Measurements from ENCODE around the gene RAD54L2.
A peak's percentile ranks its signal among the peaks of the same experiment; 100 is the strongest.

Gene RAD54L2, protein sequence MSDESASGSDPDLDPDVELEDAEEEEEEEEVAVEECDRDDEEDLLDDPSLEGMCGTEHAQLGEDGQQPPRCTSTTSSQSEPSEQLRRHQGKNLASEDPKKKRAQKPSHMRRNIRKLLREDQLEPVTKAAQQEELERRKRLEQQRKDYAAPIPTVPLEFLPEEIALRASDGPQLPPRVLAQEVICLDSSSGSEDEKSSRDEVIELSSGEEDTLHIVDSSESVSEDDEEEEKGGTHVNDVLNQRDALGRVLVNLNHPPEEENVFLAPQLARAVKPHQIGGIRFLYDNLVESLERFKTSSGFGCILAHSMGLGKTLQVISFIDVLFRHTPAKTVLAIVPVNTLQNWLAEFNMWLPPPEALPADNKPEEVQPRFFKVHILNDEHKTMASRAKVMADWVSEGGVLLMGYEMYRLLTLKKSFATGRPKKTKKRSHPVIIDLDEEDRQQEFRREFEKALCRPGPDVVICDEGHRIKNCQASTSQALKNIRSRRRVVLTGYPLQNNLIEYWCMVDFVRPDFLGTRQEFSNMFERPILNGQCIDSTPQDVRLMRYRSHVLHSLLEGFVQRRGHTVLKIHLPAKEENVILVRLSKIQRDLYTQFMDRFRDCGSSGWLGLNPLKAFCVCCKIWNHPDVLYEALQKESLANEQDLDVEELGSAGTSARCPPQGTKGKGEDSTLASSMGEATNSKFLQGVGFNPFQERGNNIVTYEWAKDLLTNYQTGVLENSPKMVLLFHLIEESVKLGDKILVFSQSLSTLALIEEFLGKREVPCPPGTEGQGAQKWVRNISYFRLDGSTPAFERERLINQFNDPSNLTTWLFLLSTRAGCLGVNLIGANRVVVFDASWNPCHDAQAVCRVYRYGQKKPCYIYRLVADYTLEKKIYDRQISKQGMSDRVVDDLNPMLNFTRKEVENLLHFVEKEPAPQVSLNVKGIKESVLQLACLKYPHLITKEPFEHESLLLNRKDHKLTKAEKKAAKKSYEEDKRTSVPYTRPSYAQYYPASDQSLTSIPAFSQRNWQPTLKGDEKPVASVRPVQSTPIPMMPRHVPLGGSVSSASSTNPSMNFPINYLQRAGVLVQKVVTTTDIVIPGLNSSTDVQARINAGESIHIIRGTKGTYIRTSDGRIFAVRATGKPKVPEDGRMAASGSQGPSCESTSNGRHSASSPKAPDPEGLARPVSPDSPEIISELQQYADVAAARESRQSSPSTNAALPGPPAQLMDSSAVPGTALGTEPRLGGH (N-terminal part only)

DNA sequence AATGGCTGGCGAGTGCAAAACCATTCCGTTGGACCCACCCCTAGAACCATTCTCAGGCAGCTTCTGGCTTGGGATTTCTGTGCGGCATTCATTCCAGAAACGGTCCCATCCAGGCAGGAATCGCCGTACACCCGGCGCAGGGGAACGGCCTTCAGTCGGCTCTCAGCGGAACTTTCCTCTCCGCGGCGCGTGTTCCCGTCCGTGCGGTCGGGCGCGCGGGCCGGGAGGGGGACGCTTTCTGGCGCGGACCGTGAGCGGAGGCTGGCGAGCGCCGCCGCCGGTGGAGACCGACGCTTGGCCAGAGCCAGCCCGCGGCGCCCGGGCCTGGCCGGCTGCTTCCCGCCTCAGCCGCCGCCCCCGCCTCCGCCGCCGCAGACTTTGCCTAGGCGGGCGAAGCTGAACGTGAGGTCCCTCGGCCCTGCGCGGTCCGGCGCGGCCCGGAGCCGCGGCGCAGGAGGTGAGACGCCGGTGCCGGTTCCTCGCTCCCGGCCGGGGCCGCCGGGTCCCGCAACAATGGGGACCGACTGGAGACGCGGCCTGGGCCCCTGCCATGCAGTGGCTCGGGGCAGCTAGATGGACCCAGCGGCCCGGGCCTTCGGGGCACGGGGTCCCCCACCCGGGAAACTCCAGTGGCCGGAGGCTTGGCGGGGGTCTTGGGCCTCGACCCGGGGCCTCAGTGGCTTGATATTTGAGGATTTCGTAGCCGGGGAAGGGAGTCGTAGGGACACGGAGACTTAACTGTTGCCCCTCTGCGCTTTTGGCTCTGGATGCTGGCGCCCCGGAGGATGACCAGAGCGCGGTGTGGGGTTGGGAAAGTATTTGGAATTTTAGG, at the start of gene RAD54L2:
RAD54L2 (plus strand) TSS at position 261 of the 832 bp plus-strand sequence. CDS start 51,702 bp downstream, outside the sequence.
- TF ChIP-seq SP1 (IDR thresholded peaks at IDR 0.05) (no peak), L3MBTL2 (conservative IDR thresholded peaks at IDR 0.05) (peak; percentile 57), SUZ12 (IDR thresholded peaks at IDR 0.05) (no peak), LEF1 (IDR thresholded peaks at IDR 0.05; ENCODE audit: borderline replicate concordance) (peak; percentile 85; the same call in 1 of the 2 replicates), HDGF (IDR thresholded peaks at IDR 0.05; ENCODE audit: borderline replicate concordance) (no peak), FOXA1 (IDR thresholded peaks at IDR 0.05) (no peak), ARNT (IDR thresholded peaks at IDR 0.05) (peak; percentile 84), BHLHE40 (IDR thresholded peaks at IDR 0.05; ENCODE audit: borderline replicate concordance) (no peak), ELF4 (IDR thresholded peaks at IDR 0.05) (peak; percentile 31; the same call in 1 of the 2 replicates), FOXM1 (IDR thresholded peaks at IDR 0.05; ENCODE audit: borderline replicate concordance) (peak; percentile 83), TARDBP (IDR thresholded peaks at IDR 0.05) (no peak), ZNF384 (IDR thresholded peaks at IDR 0.05) (no peak), NFRKB (IDR thresholded peaks at IDR 0.05) (no peak), CTBP1 (IDR thresholded peaks at IDR 0.05; ENCODE audit: borderline replicate concordance) (peak; percentile 93), FOXK2 (IDR thresholded peaks at IDR 0.05) (no peak)
- TF ChIP-seq, protein P1, sequence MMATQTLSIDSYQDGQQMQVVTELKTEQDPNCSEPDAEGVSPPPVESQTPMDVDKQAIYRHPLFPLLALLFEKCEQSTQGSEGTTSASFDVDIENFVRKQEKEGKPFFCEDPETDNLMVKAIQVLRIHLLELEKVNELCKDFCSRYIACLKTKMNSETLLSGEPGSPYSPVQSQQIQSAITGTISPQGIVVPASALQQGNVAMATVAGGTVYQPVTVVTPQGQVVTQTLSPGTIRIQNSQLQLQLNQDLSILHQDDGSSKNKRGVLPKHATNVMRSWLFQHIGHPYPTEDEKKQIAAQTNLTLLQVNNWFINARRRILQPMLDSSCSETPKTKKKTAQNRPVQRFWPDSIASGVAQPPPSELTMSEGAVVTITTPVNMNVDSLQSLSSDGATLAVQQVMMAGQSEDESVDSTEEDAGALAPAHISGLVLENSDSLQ (IDR thresholded peaks at IDR 0.05) = no peak
- POLR2A ChIA-PET = interaction anchor here (0.9 to 3.1 kb wide), 9 partner anchors 9 to 133 kb away, joined by 3 to 23 read pairs (median 4); partner anchors contain the start of gene DCAF1
- CTCF ChIA-PET = interaction anchor here (0.8 to 1.6 kb wide), 2 partner anchors 40 to 131 kb away, joined by 3 to 7 read pairs; no protein-coding TSS in a partner anchor
- DNase-seq (ENCODE audit: extremely low spot score) = peak; percentile 87

DNA sequence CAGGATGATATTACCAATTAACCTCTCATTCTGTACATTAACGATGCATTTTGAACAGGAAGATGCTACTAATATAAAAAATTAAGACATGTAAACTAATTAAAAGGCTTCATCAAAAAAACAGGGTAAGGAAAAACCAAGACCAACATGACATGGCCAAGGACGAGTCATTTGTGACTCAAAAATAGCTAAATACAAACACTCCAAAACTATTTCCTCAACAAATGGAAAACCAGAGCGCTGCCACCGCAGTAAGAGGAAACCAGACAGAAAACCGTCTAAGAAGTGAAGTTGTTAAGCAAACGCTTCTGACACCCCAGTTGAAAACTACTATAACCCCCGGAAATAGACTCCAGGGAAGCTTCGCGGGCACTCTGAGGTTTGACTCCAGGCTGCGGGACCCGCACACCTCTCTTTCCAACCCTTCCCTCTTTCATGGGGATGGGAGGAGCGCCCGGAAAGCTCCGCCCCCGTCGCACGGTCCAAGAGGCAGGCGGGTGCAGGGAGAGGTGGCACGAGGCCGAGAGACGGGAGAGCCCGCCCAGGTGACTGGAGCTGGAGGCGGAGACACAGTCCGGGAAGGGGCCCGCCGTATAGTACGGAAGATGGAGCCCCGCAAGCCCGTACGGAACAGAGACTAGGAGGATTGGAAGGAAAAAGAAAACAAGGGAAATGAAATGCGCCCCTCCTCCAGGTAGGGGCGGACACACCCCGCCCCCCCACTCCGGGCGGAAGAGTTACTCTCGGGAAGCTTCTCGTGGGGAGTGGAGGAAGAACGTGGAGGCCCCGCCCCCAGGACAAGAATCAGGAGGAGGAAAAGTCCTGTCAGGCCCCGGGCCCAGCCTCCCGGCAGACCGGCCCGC, 39.4 kb upstream of the RAD54L2 start:
- no peak for TF ChIP-seq SUZ12 (IDR thresholded peaks at IDR 0.05)
- no peak for TF ChIP-seq TARDBP (IDR thresholded peaks at IDR 0.05)
- no peak for TF ChIP-seq SP1 (IDR thresholded peaks at IDR 0.05)
- peak; percentile 81 for TF ChIP-seq L3MBTL2 (conservative IDR thresholded peaks at IDR 0.05)
- no peak for TF ChIP-seq BHLHE40 (IDR thresholded peaks at IDR 0.05; ENCODE audit: borderline replicate concordance)
- ChIA-PET POLR2A (interaction anchor here (0.6 to 4.0 kb wide), 24 partner anchors 10 to 888 kb away, joined by 3 to 75 read pairs (median 4); partner anchors contain the start of genes CISH, GRM2, MANF and RAD54L2), CTCF (interaction anchor here (0.6 to 5.0 kb wide), 6 partner anchors 40 to 220 kb away, joined by 3 to 53 read pairs (median 4); no protein-coding TSS in a partner anchor)
- DNase-seq (ENCODE audit: extremely low spot score) = peak; percentile 89

DNA sequence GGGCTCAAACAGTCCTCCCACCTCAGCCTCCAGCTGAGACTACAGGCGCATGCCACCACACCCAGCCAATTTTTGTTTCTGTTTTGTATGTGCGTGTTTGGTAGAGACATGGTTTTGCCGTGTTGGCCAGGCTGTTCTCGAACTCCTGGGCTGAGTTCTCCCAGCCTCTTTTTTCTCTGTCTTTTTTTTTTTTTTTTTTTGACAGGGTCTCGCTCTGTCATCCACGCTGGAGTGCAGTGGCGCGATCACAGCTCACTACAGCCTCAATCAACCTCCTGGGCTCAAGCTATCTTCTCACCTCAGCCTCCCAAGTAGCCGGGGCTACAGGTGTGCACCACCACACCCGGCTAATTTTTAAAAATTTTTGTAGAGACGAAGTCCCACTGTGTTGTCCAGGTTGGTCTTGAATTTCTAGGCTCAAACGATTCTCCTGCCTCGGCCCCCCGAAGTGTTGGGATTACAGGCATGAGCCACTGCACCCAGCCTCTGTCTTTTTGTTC, 37.8 kb upstream of the RAD54L2 start:
- POLR2A ChIA-PET = interaction anchor here (0.9 to 4.0 kb wide), 11 partner anchors 12 to 180 kb away, joined by 3 to 75 read pairs (median 9); partner anchors contain the start of genes RAD54L2, RBM15B and TEX264
- no peak for DNase-seq (ENCODE audit: extremely low spot score)
- CTCF ChIA-PET = interaction anchor here (1.2 to 5.0 kb wide), 4 partner anchors 141 to 218 kb away, joined by 3 to 53 read pairs (median 8); no protein-coding TSS in a partner anchor
- TF ChIP-seq FOXK2 (IDR thresholded peaks at IDR 0.05) (no peak), NFRKB (IDR thresholded peaks at IDR 0.05) (no peak), ELF4 (IDR thresholded peaks at IDR 0.05) (no peak), SP1 (IDR thresholded peaks at IDR 0.05) (no peak), CTBP1 (IDR thresholded peaks at IDR 0.05; ENCODE audit: borderline replicate concordance) (no peak), SUZ12 (IDR thresholded peaks at IDR 0.05) (no peak), HDGF (IDR thresholded peaks at IDR 0.05; ENCODE audit: borderline replicate concordance) (no peak), ZNF384 (IDR thresholded peaks at IDR 0.05) (no peak), LEF1 (IDR thresholded peaks at IDR 0.05; ENCODE audit: borderline replicate concordance) (no peak), FOXM1 (IDR thresholded peaks at IDR 0.05; ENCODE audit: borderline replicate concordance) (no peak)
- TF ChIP-seq, protein P1 (IDR thresholded peaks at IDR 0.05) = no peak

Data from HEK293T (cell line).